Measurements from ENCODE around the gene GRAMD2B. TPM values are rescaled to one million over a fixed set of nuclear protein-coding genes. Genes with fewer than 3 reads are reported as not detected.

The GRAMD2B gene
- total RNA-seq, 1 experiment from 2014 or later: 7.2 TPM

DNA sequence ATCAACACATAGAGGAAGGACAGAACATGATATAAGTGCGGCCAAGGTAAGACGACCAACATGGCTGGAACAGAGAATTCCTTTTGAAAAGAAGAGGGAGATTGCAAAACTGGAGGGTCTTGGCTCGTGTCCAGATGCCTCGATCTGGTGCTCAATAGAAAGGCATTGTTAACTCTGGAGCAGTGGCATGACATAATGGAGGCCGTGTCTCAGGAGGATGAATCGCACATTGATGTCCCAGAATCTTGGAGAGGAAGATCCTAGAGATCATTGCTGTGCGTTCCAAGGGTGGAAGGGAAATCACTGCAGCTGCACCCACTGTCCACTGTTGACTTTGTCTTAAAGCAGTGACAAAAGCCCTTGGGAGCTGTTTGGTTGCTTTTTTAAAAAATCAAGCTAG lies 30.9 kb downstream of the GRAMD2B start:
- Histone ChIP-seq H3K9me2 (ENCODE audit: insufficient read depth) (no peaks in the 10 kb centered on the region), H3K79me2 (ENCODE audit: insufficient read depth, low read length) (no peaks in the 10 kb centered on the region; the same call in 1 of the 2 replicates), H2AFZ (ENCODE audit: low read depth, low read length, poor library complexity, severe bottlenecking) (no peak overlapping the region), H4K20me1 (ENCODE audit: insufficient read depth) (no peaks in the 10 kb centered on the region), H3K27ac (ENCODE audit: low read depth, low read length) (no peak overlapping the region), H3K36me3 (ENCODE audit: control insufficient read depth in 1 of 2, insufficient read depth in 2 of 2, low read length in 2 of 2) (peaks cover 0 to 6% of the 10 kb centered on the region in 2 experiments; a peak in 1 of 4 replicates), H3K4me3 (replicated peaks in 1 of 2; ENCODE audit: low read depth in 1 of 2, low read length in 2 of 2) (no peak overlapping the region), H3K27me3 (ENCODE audit: insufficient read depth, low read length) (no peaks in the 10 kb centered on the region), H3K4me2 (ENCODE audit: low read length) (no peak overlapping the region), H3K9ac (ENCODE audit: low read length) (no peak overlapping the region), H3K9me3 (ENCODE audit: control insufficient read depth in 1 of 2, insufficient read depth in 1 of 2, low read depth in 1 of 2, low read length in 2 of 2) (no peaks in the 10 kb centered on the region), H3K4me1 (ENCODE audit: control insufficient read depth in 1 of 2, insufficient read depth in 2 of 2, low read length in 2 of 2) (peaks cover 0 to 30% of the 10 kb centered on the region in 2 experiments; a peak in 2 of 4 replicates)
- POLR2A ChIA-PET: no interaction called here
- BruUV-seq (replicated peaks): no TSS peak
- DNase-seq (ENCODE audit: low read depth, low spot score) (no peak), ATAC-seq (no peak)
- no peak for TF ChIP-seq SRF (IDR thresholded peaks at IDR 0.05; ENCODE audit: low read depth)
- no peak for TF ChIP-seq EZH2phosphoT487 (IDR thresholded peaks at IDR 0.05; ENCODE audit: borderline replicate concordance)
- no peak for TF ChIP-seq POLR2A (IDR thresholded peaks at IDR 0.05; ENCODE audit: borderline replicate concordance, extremely low read depth, insufficient read depth, insufficient read length)
- TF ChIP-seq, protein P1, sequence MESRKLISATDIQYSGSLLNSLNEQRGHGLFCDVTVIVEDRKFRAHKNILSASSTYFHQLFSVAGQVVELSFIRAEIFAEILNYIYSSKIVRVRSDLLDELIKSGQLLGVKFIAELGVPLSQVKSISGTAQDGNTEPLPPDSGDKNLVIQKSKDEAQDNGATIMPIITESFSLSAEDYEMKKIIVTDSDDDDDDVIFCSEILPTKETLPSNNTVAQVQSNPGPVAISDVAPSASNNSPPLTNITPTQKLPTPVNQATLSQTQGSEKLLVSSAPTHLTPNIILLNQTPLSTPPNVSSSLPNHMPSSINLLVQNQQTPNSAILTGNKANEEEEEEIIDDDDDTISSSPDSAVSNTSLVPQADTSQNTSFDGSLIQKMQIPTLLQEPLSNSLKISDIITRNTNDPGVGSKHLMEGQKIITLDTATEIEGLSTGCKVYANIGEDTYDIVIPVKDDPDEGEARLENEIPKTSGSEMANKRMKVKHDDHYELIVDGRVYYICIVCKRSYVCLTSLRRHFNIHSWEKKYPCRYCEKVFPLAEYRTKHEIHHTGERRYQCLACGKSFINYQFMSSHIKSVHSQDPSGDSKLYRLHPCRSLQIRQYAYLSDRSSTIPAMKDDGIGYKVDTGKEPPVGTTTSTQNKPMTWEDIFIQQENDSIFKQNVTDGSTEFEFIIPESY (IDR thresholded peaks at IDR 0.05; ENCODE audit: extremely low read depth, insufficient replicate concordance, low read length): no peak
- RAD21 ChIA-PET (ENCODE audit: low non-redundant PET in 1 of 2, low total read pairs in 2 of 2, uncharacterized antibody in 2 of 2, unreplicated experiment in 2 of 2): no interaction called here
- CTCF ChIA-PET: no interaction called here
- intact Hi-C loops (cut with micrococcal nuclease): no loop called here

DNA sequence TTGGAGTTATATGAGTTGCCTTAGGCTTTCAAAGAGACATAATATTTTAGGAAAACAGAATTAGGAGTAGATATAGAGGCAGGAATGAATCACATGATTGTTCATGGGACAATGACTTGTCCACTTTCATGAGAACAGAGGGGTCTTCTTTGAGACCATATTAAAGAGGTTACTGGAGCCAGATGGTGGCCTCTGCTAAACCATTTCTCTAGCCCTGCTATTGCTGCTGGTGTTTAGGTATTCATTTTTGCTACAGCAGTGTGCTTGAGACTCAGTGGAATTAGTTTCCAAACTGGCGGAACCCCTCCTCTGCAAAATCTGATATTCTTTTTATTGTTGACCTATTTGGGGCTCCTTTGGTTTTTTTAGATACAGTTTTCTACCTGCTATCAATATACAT lies 31.3 kb downstream of the GRAMD2B start:
- no peaks in the 10 kb centered on the region; the same call in 1 of the 2 replicates for H3K79me2 ChIP-seq (ENCODE audit: insufficient read depth, low read length)
- H2AFZ ChIP-seq (ENCODE audit: low read depth, low read length, poor library complexity, severe bottlenecking): no peak overlapping the region
- H3K36me3 ChIP-seq (ENCODE audit: control insufficient read depth in 1 of 2, insufficient read depth in 2 of 2, low read length in 2 of 2): peaks cover 0 to 6% of the 10 kb centered on the region in 2 experiments; a peak in 1 of 4 replicates
- no TSS peak for BruUV-seq (replicated peaks)
- H3K4me3 ChIP-seq (replicated peaks in 1 of 2; ENCODE audit: low read depth in 1 of 2, low read length in 2 of 2): no peak overlapping the region
- H3K27me3 ChIP-seq (ENCODE audit: insufficient read depth, low read length): no peaks in the 10 kb centered on the region
- intact Hi-C loops (cut with micrococcal nuclease): no loop called here
- no peak overlapping the region for H3K4me2 ChIP-seq (ENCODE audit: low read length)
- no peak overlapping the region for H3K27ac ChIP-seq (ENCODE audit: low read depth, low read length)
- H3K9me3 ChIP-seq (ENCODE audit: control insufficient read depth in 1 of 2, insufficient read depth in 1 of 2, low read depth in 1 of 2, low read length in 2 of 2): no peaks in the 10 kb centered on the region
- RAD21 ChIA-PET (ENCODE audit: low non-redundant PET in 1 of 2, low total read pairs in 2 of 2, uncharacterized antibody in 2 of 2, unreplicated experiment in 2 of 2): no interaction called here
- no peaks in the 10 kb centered on the region for H4K20me1 ChIP-seq (ENCODE audit: insufficient read depth)
- CTCF ChIA-PET: no interaction called here
- H3K4me1 ChIP-seq (ENCODE audit: control insufficient read depth in 1 of 2, insufficient read depth in 2 of 2, low read length in 2 of 2): peaks cover 0 to 25% of the 10 kb centered on the region in 2 experiments; a peak in 2 of 4 replicates
- H3K9me2 ChIP-seq (ENCODE audit: insufficient read depth): no peaks in the 10 kb centered on the region
- DNase-seq (ENCODE audit: low read depth, low spot score) (no peak), ATAC-seq (no peak)
- no peak overlapping the region for H3K9ac ChIP-seq (ENCODE audit: low read length)
- POLR2A ChIA-PET: no interaction called here
- TF ChIP-seq ZFX (IDR thresholded peaks at IDR 0.05) (no peak), SIN3A (IDR thresholded peaks at IDR 0.05; ENCODE audit: low read depth) (no peak), RAD21 (IDR thresholded peaks at IDR 0.05; ENCODE audit: low read depth) (no peak), JUND (IDR thresholded peaks at IDR 0.05) (no peak), EGR1 (IDR thresholded peaks at IDR 0.05; ENCODE audit: low read depth) (no peak), EZH2 (IDR thresholded peaks at IDR 0.05) (no peak), TCF7L2 (IDR thresholded peaks at IDR 0.05; ENCODE audit: borderline replicate concordance, extremely low read depth, insufficient read depth, insufficient read length) (no peak), CBX3 (IDR thresholded peaks at IDR 0.05; ENCODE audit: low read depth) (no peak), FOSL1 (IDR thresholded peaks at IDR 0.05; ENCODE audit: low read depth) (no peak), POLR2AphosphoS5 (IDR thresholded peaks at IDR 0.05; ENCODE audit: low read depth, low read length) (no peak), POLR2A (IDR thresholded peaks at IDR 0.05; ENCODE audit: borderline replicate concordance, extremely low read depth, insufficient read depth, insufficient read length) (no peak), SP1 (IDR thresholded peaks at IDR 0.05; ENCODE audit: low read depth) (no peak), CEBPB (IDR thresholded peaks at IDR 0.05; ENCODE audit: low read depth) (no peak), EZH2phosphoT487 (IDR thresholded peaks at IDR 0.05; ENCODE audit: borderline replicate concordance) (no peak)
- TF ChIP-seq, protein P2, sequence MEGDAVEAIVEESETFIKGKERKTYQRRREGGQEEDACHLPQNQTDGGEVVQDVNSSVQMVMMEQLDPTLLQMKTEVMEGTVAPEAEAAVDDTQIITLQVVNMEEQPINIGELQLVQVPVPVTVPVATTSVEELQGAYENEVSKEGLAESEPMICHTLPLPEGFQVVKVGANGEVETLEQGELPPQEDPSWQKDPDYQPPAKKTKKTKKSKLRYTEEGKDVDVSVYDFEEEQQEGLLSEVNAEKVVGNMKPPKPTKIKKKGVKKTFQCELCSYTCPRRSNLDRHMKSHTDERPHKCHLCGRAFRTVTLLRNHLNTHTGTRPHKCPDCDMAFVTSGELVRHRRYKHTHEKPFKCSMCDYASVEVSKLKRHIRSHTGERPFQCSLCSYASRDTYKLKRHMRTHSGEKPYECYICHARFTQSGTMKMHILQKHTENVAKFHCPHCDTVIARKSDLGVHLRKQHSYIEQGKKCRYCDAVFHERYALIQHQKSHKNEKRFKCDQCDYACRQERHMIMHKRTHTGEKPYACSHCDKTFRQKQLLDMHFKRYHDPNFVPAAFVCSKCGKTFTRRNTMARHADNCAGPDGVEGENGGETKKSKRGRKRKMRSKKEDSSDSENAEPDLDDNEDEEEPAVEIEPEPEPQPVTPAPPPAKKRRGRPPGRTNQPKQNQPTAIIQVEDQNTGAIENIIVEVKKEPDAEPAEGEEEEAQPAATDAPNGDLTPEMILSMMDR (IDR thresholded peaks at IDR 0.05 in 2 of 3, conservative IDR thresholded peaks at IDR 0.05 in 1 of 3; ENCODE audit: borderline replicate concordance in 1 of 3, insufficient read depth in 1 of 3, low read depth in 2 of 3, low read length in 2 of 3): no peak
- TF ChIP-seq, protein P3, sequence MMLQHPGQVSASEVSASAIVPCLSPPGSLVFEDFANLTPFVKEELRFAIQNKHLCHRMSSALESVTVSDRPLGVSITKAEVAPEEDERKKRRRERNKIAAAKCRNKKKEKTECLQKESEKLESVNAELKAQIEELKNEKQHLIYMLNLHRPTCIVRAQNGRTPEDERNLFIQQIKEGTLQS (IDR thresholded peaks at IDR 0.05): no peak
- TF ChIP-seq, protein P4, sequence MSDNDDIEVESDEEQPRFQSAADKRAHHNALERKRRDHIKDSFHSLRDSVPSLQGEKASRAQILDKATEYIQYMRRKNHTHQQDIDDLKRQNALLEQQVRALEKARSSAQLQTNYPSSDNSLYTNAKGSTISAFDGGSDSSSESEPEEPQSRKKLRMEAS (IDR thresholded peaks at IDR 0.05): no peak
